ENCODE results near the gene MEX3C. TPM values are rescaled to one million over a fixed set of nuclear protein-coding genes. Genes with fewer than 3 reads are reported as not detected.

The MEX3C gene
- total RNA-seq: 62.3 and 67.6 TPM in 2 replicates

- peak; percentile 94 for DNase-seq (ENCODE audit: low read depth)
Measured at GRCh38 chr18:51197661-51198424, at the start of gene MEX3C. Gene MEX3C (minus strand): TSS chr18:51197681. CDS start chr18:51197320, 361 bp downstream.

GRCh38 chr18:51241226-51241625 lies 43.7 kb upstream of the MEX3C start:
- no peak for DNase-seq (ENCODE audit: low read depth)

- peak; percentile 46 for DNase-seq (ENCODE audit: low read depth)
Measured at GRCh38 chr18:51236225-51236624, 38.7 kb upstream of the MEX3C start.

- DNase-seq (ENCODE audit: low read depth): peak; percentile 8
Measured at GRCh38 chr18:51235009-51235789, 37.7 kb upstream of the MEX3C start.

- DNase-seq (ENCODE audit: low read depth): peak; percentile 24
Measured at GRCh38 chr18:51234117-51235008, 36.9 kb upstream of the MEX3C start.

- peak; percentile 3 for DNase-seq (ENCODE audit: low read depth)
Measured at GRCh38 chr18:51229328-51229727, 31.8 kb upstream of the MEX3C start.

GRCh38 chr18:51227660-51228059 lies 30.2 kb upstream of the MEX3C start:
- no peak for DNase-seq (ENCODE audit: low read depth)

- no peak for DNase-seq (ENCODE audit: low read depth)
Measured at GRCh38 chr18:51226587-51227350, 29.3 kb upstream of the MEX3C start.

- no peak for DNase-seq (ENCODE audit: low read depth)
Measured at GRCh38 chr18:51226068-51226467, 28.6 kb upstream of the MEX3C start.

- DNase-seq (ENCODE audit: low read depth): peak; percentile 9
Measured at GRCh38 chr18:51212606-51213005, 15.1 kb upstream of the MEX3C start.

GRCh38 chr18:51211552-51211951 lies 14.1 kb upstream of the MEX3C start:
- peak; percentile 40 for DNase-seq (ENCODE audit: low read depth)

GRCh38 chr18:51196811-51197660 lies 445 bp downstream of the MEX3C start:
- peak; percentile 25 for DNase-seq (ENCODE audit: low read depth)

GRCh38 chr18:51196118-51196810 lies 1.2 kb downstream of the MEX3C start:
- DNase-seq (ENCODE audit: low read depth): peak; percentile 13

GRCh38 chr18:51195451-51196117 lies 1.9 kb downstream of the MEX3C start:
- peak; percentile 71 for DNase-seq (ENCODE audit: low read depth)

GRCh38 chr18:51195086-51195450 lies 2.4 kb downstream of the MEX3C start:
- peak; percentile 35 for DNase-seq (ENCODE audit: low read depth)

- DNase-seq (ENCODE audit: low read depth): no peak
Measured at GRCh38 chr18:51194604-51195003, 2.9 kb downstream of the MEX3C start.

GRCh38 chr18:51193621-51194287 lies 3.7 kb downstream of the MEX3C start:
- DNase-seq (ENCODE audit: low read depth): peak; percentile 42

- no peak for DNase-seq (ENCODE audit: low read depth)
Measured at GRCh38 chr18:51192696-51193095, 4.8 kb downstream of the MEX3C start.

- no peak for DNase-seq (ENCODE audit: low read depth)
Measured at GRCh38 chr18:51192026-51192425, 5.5 kb downstream of the MEX3C start.

Measured in renal cortical epithelial cell (primary cell).